OCI-LY1 (cell line): ENCODE results near the gene CTIF.

Source experiments
- H2AFZ ChIP-seq: fragments of 200-600 bp; sonication (generic), shearing (Covaris generic); 2 replicates; pipeline ENCODE4 v1.6.0; 2014; ENCODE audit warnings: antibody characterized with exemption, mild to moderate bottlenecking, low read length
- H3F3A ChIP-seq: fragments of 200-600 bp; sonication (generic), shearing (Covaris generic); 2 replicates; pipeline ENCODE4 v1.6.0; 2014; ENCODE audit warnings: mild to moderate bottlenecking, antibody characterized with exemption, low read length, moderate library complexity; ENCODE audit not compliant: insufficient read depth
- H3K27ac ChIP-seq: fragments of 200-600 bp; sonication (generic); 2 replicates; pipeline ENCODE4 v1.5.1; 2014; ENCODE audit warnings: low read length, mixed run types, mild to moderate bottlenecking, low read depth; ENCODE audit not compliant: poor library complexity, severe bottlenecking
- H3K27me3 ChIP-seq: fragments of 200-600 bp; sonication (generic); 2 replicates; pipeline ENCODE4 v1.6.0; 2014; ENCODE audit warnings: antibody characterized with exemption, mild to moderate bottlenecking, low read length, moderate library complexity; ENCODE audit not compliant: insufficient read depth
- H3K36me3 ChIP-seq: fragments of 200-600 bp; sonication (generic); 2 replicates; pipeline ENCODE4 v1.6.1; 2014; ENCODE audit warnings: mild to moderate bottlenecking, antibody characterized with exemption, low read length, moderate library complexity, mixed read lengths; ENCODE audit not compliant: insufficient read depth
- H3K4me1 ChIP-seq: fragments of 200-600 bp; sonication (generic); 2 replicates; pipeline ENCODE4 v1.5.1; 2014; ENCODE audit warnings: mild to moderate bottlenecking, low read length, moderate library complexity; ENCODE audit not compliant: insufficient read depth, severe bottlenecking
- H3K4me2 ChIP-seq: fragments of 200-600 bp; sonication (generic), shearing (Covaris generic); 2 replicates; pipeline ENCODE4 v1.6.1; 2014; ENCODE audit warnings: low read length
- H3K4me3 ChIP-seq: fragments of 200-600 bp; sonication (generic); 2 replicates; pipeline ENCODE4 v1.5.1; 2014; ENCODE audit warnings: low read length, low read depth, mild to moderate bottlenecking, mixed read lengths; ENCODE audit not compliant: poor library complexity, severe bottlenecking
- H3K79me2 ChIP-seq: fragments of 200-600 bp; shearing (Covaris generic); 2 replicates; pipeline ENCODE4 v1.6.1; 2016; ENCODE audit warnings: mixed run types, low read length, mixed read lengths; ENCODE audit not compliant: insufficient read depth
- H3K9ac ChIP-seq: fragments of 200-600 bp; sonication (generic), shearing (Covaris generic); 2 replicates; pipeline ENCODE4 v1.6.1; 2014; ENCODE audit warnings: mild to moderate bottlenecking, low read length, mixed read lengths
- H3K9me2 ChIP-seq: fragments of 200-600 bp; sonication (generic), shearing (Covaris generic); 2 replicates; pipeline ENCODE4 v1.6.1; 2014; ENCODE audit warnings: low read depth, mild to moderate bottlenecking, low read length, mixed read lengths
- H3K9me3 ChIP-seq: fragments of 200-600 bp; shearing (Covaris generic); 2 replicates; pipeline ENCODE4 v1.6.1; 2014; ENCODE audit warnings: low read length, mixed read lengths
- H4K20me1 ChIP-seq: fragments of 200-600 bp; sonication (generic), shearing (Covaris generic); 2 replicates; pipeline ENCODE4 v1.6.0; 2016; ENCODE audit warnings: mild to moderate bottlenecking, low read length; ENCODE audit not compliant: insufficient read depth
- CTCF ChIP-seq: fragments of 200-600 bp; sonication (generic), shearing (Covaris generic); IDR thresholded peaks from 2 replicates; pipeline ENCODE4 v1.5.1; 2017; ENCODE audit warnings: mild to moderate bottlenecking, antibody characterized with exemption, low read length, moderate library complexity, mixed read lengths
- EZH2 ChIP-seq: fragments of 200-600 bp; sonication (generic), shearing (Covaris generic); IDR thresholded peaks from 2 replicates; pipeline ENCODE4 v1.8.0; 2017; ENCODE audit warnings: borderline replicate concordance, mixed run types, mild to moderate bottlenecking, antibody characterized with exemption, low read length, moderate library complexity, mixed read lengths

Gene CTIF

GRCh38 chr18:48839819-48840490 is 301.1 kb downstream of the CTIF start:
- no peak overlapping the region for H3K4me3 ChIP-seq
- peaks cover 10% of the 10 kb centered on the region for H3K4me1 ChIP-seq
- H3K79me2 ChIP-seq = no peaks in the 10 kb centered on the region
- no peak for TF ChIP-seq CTCF
- TF ChIP-seq EZH2 = no peak
- no peak overlapping the region for H3K27ac ChIP-seq
- H4K20me1 ChIP-seq = no peaks in the 10 kb centered on the region
- H2AFZ ChIP-seq = no peak overlapping the region
- no peaks in the 10 kb centered on the region for H3F3A ChIP-seq
- H3K9me3 ChIP-seq = no peaks in the 10 kb centered on the region
- no peaks in the 10 kb centered on the region for H3K27me3 ChIP-seq
- no peaks in the 10 kb centered on the region for H3K36me3 ChIP-seq
- H3K9ac ChIP-seq = no peak overlapping the region
- H3K9me2 ChIP-seq = no peaks in the 10 kb centered on the region
- no peak overlapping the region for H3K4me2 ChIP-seq

- TF ChIP-seq EZH2 = no peak
- no peak for TF ChIP-seq CTCF
- Histone ChIP-seq H3K9ac (no peak overlapping the region), H3K4me1 (peaks cover 7% of the 10 kb centered on the region), H3K79me2 (no peaks in the 10 kb centered on the region), H3K36me3 (no peaks in the 10 kb centered on the region), H2AFZ (no peak overlapping the region), H3F3A (no peaks in the 10 kb centered on the region), H3K9me2 (no peaks in the 10 kb centered on the region), H3K27ac (no peak overlapping the region), H3K9me3 (no peaks in the 10 kb centered on the region), H3K4me2 (no peak overlapping the region), H4K20me1 (no peaks in the 10 kb centered on the region), H3K4me3 (no peak overlapping the region), H3K27me3 (no peaks in the 10 kb centered on the region)
Observed at GRCh38 chr18:48840491-48840877, 301.7 kb downstream of the CTIF start.

- Histone ChIP-seq H3K9me2 (no peaks in the 10 kb centered on the region), H3K4me2 (no peak overlapping the region), H3K79me2 (no peaks in the 10 kb centered on the region), H3F3A (no peaks in the 10 kb centered on the region), H3K9me3 (no peaks in the 10 kb centered on the region), H3K36me3 (no peaks in the 10 kb centered on the region), H3K9ac (no peak overlapping the region), H3K4me1 (peaks cover 7% of the 10 kb centered on the region), H3K27me3 (no peaks in the 10 kb centered on the region), H4K20me1 (no peaks in the 10 kb centered on the region), H2AFZ (no peak overlapping the region), H3K4me3 (no peak overlapping the region), H3K27ac (no peak overlapping the region)
- TF ChIP-seq EZH2 = no peak
- TF ChIP-seq CTCF = no peak
Observed at GRCh38 chr18:48841381-48842258, 302.8 kb downstream of the CTIF start.
